AG09309 (cell line): ENCODE measurements around the gene RAB33A.
A peak's percentile ranks its signal among the peaks of the same experiment; 100 is the strongest.

Experiments
- DNase-seq: peaks from one replicate; pipeline ENCODE4 v3.0.0-alpha.2; 2010; ENCODE audit warnings: low read depth
- H3K4me3 ChIP-seq: 2 replicates; pipeline ENCODE4 v1.5.1; 2011; ENCODE audit warnings: mild to moderate bottlenecking, low read depth, low read length, moderate library complexity; ENCODE audit not compliant: control insufficient read depth
- TF ChIP-seq, protein P1 (sequence below): IDR thresholded peaks from 2 replicates; pipeline ENCODE4 v1.5.1; 2011; ENCODE audit warnings: mild to moderate bottlenecking, low read depth, low read length, inconsistent platforms; ENCODE audit not compliant: insufficient read depth, control insufficient read depth; ENCODE audit errors: missing control alignments

Gene RAB33A

DNA sequence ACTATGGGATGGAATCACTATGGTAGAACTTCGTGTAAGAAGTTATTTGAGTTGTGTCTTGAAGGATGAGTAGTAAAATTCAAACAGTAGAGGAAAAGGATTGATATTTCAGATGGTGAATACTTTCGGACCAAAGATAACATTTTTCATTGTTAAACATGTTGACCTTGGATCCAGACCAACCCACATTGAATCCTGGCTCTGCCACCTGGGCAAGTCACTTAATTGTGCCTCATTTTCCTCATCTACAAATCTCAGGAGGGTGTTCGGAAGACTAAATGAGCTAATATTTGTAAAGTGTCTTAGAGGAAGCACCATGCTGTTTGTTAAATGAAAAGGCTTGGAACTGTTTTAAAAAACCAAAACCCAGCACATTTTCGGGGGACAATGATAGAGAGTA, 4.7 kb upstream of the RAB33A start:
- H3K4me3 ChIP-seq, result no peak overlapping the region
- TF ChIP-seq, protein P1, sequence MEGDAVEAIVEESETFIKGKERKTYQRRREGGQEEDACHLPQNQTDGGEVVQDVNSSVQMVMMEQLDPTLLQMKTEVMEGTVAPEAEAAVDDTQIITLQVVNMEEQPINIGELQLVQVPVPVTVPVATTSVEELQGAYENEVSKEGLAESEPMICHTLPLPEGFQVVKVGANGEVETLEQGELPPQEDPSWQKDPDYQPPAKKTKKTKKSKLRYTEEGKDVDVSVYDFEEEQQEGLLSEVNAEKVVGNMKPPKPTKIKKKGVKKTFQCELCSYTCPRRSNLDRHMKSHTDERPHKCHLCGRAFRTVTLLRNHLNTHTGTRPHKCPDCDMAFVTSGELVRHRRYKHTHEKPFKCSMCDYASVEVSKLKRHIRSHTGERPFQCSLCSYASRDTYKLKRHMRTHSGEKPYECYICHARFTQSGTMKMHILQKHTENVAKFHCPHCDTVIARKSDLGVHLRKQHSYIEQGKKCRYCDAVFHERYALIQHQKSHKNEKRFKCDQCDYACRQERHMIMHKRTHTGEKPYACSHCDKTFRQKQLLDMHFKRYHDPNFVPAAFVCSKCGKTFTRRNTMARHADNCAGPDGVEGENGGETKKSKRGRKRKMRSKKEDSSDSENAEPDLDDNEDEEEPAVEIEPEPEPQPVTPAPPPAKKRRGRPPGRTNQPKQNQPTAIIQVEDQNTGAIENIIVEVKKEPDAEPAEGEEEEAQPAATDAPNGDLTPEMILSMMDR, result no peak
- DNase-seq, result no peak

DNA sequence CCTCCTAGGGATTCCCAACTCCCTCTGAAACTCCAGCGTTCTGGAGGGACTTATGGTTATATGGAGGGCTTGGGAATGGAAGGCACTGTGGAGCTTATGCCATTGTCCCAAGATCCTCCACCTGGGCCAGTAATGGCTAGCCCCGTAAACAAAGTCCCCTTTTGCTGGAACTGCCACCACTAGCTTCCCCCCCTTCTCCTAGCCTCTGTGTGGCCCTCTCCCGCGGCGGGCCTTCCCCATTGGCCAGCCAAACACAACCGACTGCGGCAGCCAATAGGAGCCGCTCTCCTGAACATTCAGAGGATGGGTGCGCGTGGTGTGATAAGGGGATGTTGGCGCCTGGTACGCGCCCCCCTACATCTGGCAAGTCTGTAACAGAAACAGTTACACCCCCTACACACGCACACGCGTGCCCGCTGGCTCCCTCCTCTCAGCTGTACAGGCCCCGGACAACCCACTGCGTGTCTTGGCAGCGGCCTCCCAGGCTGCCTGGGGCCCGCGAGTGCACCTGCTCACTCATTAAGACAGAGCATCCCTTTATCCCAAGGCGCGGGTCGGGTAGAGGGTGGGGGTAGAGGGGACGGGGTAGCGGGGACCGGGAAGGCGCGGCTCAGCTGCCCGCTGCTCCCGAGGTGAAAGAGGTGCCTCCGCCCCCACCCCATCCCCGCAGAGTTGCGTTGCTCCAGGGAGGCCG, 863 bp upstream of the RAB33A start:
- no peak for DNase-seq
- peak overlapping the region; percentile 50 for H3K4me3 ChIP-seq
- TF ChIP-seq, protein P1, result no peak

DNA sequence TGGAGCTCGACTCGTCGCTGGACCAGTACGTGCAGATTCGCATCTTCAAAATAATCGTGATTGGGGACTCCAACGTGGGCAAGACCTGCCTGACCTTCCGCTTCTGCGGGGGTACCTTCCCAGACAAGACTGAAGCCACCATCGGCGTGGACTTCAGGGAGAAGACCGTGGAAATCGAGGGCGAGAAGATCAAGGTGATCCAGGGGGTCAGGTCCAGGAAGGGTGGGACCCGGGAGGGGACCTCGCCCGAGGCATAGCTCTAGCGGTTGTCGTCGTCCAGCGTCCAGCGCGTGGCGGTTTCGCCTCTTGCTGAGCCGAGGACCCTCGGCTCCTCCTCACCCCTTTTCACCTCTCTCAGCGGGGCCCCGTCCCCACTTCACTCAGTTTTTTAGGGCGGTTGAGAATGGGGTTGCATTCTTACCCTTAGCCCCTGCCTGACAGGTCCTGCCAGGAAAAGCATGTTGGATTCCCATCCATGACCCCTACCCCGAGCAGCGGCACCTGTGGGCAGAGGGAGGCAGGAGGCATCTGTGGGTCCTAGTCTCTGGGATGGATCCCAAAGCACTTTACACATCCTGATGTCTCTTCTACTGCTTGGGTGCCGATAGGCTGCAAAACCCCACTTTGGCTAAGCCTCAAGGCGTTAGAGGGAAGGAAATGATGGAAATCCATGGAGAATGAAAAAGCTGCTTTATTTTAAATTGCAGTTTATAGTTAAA, 524 bp downstream of the RAB33A start:
- TF ChIP-seq, protein P1, result no peak
- no peak for DNase-seq
- peak overlapping the region; percentile 50 for H3K4me3 ChIP-seq

DNA sequence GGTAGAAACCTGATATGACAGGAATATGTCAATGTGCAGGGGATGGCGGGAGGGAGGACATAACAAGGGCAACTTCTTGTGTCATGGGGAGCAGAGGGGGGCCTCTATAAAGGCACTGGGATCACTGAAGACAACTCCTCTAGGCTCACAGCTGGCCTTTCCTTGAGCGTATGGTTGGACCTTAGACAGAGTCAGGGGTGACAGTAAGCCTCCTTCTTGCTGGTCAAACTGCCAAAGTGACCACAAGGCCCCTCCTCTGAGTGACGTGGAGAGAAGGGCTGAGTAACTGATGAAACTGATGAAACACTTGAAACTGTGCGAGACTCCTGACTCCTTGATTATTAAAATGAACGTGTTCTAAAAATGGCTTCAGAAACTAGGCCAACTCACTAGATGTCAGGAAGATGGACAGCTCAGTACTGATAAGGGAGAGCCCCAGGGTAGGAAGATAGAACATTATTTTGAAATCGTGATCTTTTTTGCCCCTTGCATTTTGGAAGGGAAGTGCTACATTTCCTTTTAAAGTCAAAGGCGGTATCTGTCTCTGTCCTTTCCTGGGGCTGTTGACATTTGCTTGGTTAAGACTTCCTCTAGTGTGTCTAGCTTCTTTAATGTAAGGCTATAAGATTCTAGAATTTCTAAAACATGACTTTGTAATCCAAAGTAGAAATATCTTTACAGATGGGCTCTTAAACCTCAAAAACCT, 1.6 kb downstream of the RAB33A start:
- no peak overlapping the region for H3K4me3 ChIP-seq
- TF ChIP-seq, protein P1, result no peak
- DNase-seq, result peak; percentile 73

DNA sequence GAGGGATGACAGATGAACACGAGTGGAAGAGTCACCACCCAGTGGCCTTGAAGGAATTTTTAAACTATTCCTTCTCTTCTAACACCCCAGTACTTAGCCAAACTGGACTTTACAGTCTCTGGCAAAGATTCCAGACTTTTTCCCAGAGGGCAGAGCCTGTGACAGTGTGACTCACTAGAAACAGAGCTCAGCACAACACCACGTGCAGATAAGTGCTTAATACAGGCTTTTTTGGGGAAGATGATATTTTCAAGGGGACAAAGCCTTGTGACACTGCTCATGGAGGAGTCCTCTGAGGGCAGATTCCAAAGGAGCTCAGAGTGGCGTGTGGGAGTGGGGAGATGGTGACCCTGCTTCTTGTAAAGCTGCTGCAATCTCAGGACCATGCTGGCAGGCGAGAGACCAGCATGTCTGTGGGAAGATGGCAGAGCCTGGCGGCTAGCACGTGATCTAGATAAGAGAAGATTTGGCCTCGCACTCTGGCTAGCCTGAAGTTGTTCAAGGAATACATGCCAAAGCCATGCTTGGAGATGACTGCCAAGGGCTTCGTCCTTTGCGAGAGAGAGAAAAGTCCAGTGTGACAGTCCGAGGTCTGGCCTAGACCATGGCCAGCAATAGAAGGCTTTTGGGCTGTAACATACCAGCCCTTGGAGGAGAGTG, 2.4 kb downstream of the RAB33A start:
- peak; percentile 56 for DNase-seq
- no peak overlapping the region for H3K4me3 ChIP-seq
- TF ChIP-seq, protein P1, result no peak

DNA sequence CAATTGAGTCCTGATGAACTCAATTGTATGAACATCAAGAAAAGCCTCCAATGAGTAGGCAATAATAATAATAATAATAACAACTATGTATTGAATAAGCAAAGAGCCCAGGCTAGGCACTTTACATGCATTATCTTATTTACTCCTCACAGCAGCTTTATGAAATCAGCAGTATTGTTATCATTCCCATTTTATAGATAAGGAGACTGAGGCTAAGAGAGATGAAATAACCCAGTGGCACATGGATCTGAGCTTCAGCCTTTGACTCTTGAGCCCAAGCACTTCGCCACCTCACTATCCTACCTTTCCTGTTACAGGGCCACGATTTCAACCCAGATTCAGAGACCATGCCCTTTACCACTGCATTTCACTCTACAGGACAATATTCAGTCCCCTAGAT, 3.2 kb downstream of the RAB33A start:
- no peak for DNase-seq
- H3K4me3 ChIP-seq, result no peak overlapping the region
- TF ChIP-seq, protein P1, result no peak
